Cardiac muscle cell (in vitro differentiated cells and primary cell): ENCODE results near the gene ALG9. TPM values are rescaled to one million over a fixed set of nuclear protein-coding genes. Genes with fewer than 3 reads are reported as not detected.

ENCODE experiments used
- DNase-seq, 2 donors: peaks; one replicate each; pipeline versions ENCODE4 v3.0.0 to v3.0.0-alpha.2; 2010 to 2017; ENCODE audit warnings: low read depth in 1 of 2, low spot score in 1 of 2
- H3K27ac ChIP-seq: fragments of 200-600 bp; sonication (generic); 2 replicates; pipeline ENCODE4 v1.5.1; 2016
- H3K27me3 ChIP-seq: fragments of 200-600 bp; sonication (generic); 2 replicates; pipeline ENCODE4 v1.6.0; 2016; ENCODE audit warnings: control low read depth
- H3K36me3 ChIP-seq: fragments of 200-600 bp; sonication (generic); 2 replicates; pipeline ENCODE4 v1.5.1; 2016; ENCODE audit warnings: control low read depth
- H3K4me1 ChIP-seq: fragments of 200-600 bp; sonication (generic); 2 replicates; pipeline ENCODE4 v1.8.1; 2017; ENCODE audit warnings: low read depth, mild to moderate bottlenecking, mixed run types
- H3K4me3 ChIP-seq: fragments of 200-600 bp; sonication (generic); 2 replicates; pipeline ENCODE4 v1.5.1; 2016; ENCODE audit warnings: mild to moderate bottlenecking
- H3K9me3 ChIP-seq: fragments of 200-600 bp; sonication (generic); 2 replicates; pipeline ENCODE4 v1.5.1; 2017; ENCODE audit warnings: low read depth, mild to moderate bottlenecking, control low read depth
- CTCF ChIP-seq: IDR thresholded peaks from 2 replicates; pipeline ENCODE4 v1.5.1; 2012; ENCODE audit warnings: low read depth, mild to moderate bottlenecking, low read length
- polyA plus RNA-seq: library from polyadenylated mRNA; unstranded; fragments of >200 nt; fragmentation: Nextera tagmentation; extraction: Ambion mirVana; gene quantifications from 2 replicates; pipeline ENCODE4 v1.2.1, GENCODE V29; 2016
- total RNA-seq: library from RNA; depleted of rRNA; stranded (reverse); fragments of >200 nt; gene quantifications from 2 replicates; pipeline ENCODE4 v1.2.3, GENCODE V29; 2016

The ALG9 gene
- total and polyA plus RNA-seq, 2 experiments from 2014 or later = 32.8 to 49.9 TPM

- Histone ChIP-seq H3K27me3 (no peaks in the 10 kb centered on the region), H3K4me1 (peaks cover 41% of the 10 kb centered on the region), H3K27ac (peak within 1 kb of the TSS; percentile 80), H3K36me3 (no peaks in the 10 kb centered on the region), H3K4me3 (no peak within 1 kb of the TSS), H3K9me3 (no peaks in the 10 kb centered on the region)
- no peak for TF ChIP-seq CTCF
- peak; percentile 66 to 79 for DNase-seq
Measured at GRCh38 chr11:111911563-111912401, 40.4 kb upstream of the ALG9 start, which contains the start of gene CRYAB. TSS of gene CRYAB (minus strand) at chr11:111911770. CDS start at chr11:111911724, 46 bp downstream.

GRCh38 chr11:111910676-111911562 is 39.5 kb upstream of the ALG9 start:
- Histone ChIP-seq H3K27ac (peak overlapping the region; percentile 80), H3K9me3 (no peaks in the 10 kb centered on the region), H3K4me1 (peaks cover 41% of the 10 kb centered on the region), H3K4me3 (no peak overlapping the region), H3K36me3 (no peaks in the 10 kb centered on the region), H3K27me3 (no peaks in the 10 kb centered on the region)
- DNase-seq = peak in 1 of 2 donors; percentile 45
- TF ChIP-seq CTCF = no peak

- H3K27ac ChIP-seq = peak overlapping the region; percentile 67
- H3K27me3 ChIP-seq = no peaks in the 10 kb centered on the region
Measured at GRCh38 chr11:111909378-111909777, 38.0 kb upstream of the ALG9 start.

GRCh38 chr11:111908639-111909305 is 37.4 kb upstream of the ALG9 start:
- H3K27ac ChIP-seq = no peak overlapping the region
- no peak for DNase-seq
- TF ChIP-seq CTCF = no peak
- no peaks in the 10 kb centered on the region for H3K9me3 ChIP-seq
- H3K4me3 ChIP-seq = no peak overlapping the region
- H3K4me1 ChIP-seq = peaks cover 41% of the 10 kb centered on the region
- H3K27me3 ChIP-seq = no peaks in the 10 kb centered on the region
- no peaks in the 10 kb centered on the region for H3K36me3 ChIP-seq

More at GRCh38 chr11:111909378-111909777, 38.0 kb upstream of the ALG9 start:
- no peak for DNase-seq
- Histone ChIP-seq H3K4me3 (no peak overlapping the region), H3K9me3 (no peaks in the 10 kb centered on the region), H3K4me1 (peaks cover 41% of the 10 kb centered on the region), H3K36me3 (no peaks in the 10 kb centered on the region)
- TF ChIP-seq CTCF = no peak

GRCh38 chr11:111906680-111907079 is 35.3 kb upstream of the ALG9 start:
- Histone ChIP-seq H3K36me3 (no peaks in the 10 kb centered on the region), H3K9me3 (no peaks in the 10 kb centered on the region), H3K4me3 (no peak overlapping the region), H3K27me3 (no peaks in the 10 kb centered on the region), H3K4me1 (peaks cover 27% of the 10 kb centered on the region), H3K27ac (no peak overlapping the region)
- no peak for DNase-seq
- no peak for TF ChIP-seq CTCF
